ENCODE results near the gene CLIP2.

DNA sequence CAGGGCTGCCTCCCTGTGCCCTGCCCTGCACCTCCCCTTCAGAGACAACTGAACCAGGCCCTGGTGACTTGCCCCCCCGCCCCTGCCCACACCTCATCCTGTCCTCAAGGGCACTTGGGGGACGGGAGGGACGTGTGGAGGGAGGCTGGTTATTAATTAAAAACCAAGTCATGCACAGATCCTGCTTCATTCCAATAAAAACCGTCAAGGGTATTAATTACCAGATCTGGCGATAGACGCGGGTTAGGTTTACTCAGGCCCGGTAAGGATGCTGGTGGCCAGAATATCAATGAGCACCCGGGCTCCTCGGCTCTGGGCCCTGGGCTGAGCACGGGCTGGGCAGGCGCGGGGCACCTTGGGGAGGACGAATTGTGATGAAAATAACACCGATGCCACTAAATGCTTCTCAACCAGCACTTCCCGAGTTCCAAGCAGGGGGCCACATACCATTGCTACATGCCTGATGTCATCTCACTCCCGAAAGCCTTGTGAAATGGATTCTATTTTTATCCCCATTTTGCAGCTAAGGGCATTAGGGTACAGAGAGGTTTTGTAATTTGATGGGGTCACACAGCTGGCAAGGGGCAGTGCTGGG lies 140.0 kb downstream of the CLIP2 start:
- TF ChIP-seq, protein P1, sequence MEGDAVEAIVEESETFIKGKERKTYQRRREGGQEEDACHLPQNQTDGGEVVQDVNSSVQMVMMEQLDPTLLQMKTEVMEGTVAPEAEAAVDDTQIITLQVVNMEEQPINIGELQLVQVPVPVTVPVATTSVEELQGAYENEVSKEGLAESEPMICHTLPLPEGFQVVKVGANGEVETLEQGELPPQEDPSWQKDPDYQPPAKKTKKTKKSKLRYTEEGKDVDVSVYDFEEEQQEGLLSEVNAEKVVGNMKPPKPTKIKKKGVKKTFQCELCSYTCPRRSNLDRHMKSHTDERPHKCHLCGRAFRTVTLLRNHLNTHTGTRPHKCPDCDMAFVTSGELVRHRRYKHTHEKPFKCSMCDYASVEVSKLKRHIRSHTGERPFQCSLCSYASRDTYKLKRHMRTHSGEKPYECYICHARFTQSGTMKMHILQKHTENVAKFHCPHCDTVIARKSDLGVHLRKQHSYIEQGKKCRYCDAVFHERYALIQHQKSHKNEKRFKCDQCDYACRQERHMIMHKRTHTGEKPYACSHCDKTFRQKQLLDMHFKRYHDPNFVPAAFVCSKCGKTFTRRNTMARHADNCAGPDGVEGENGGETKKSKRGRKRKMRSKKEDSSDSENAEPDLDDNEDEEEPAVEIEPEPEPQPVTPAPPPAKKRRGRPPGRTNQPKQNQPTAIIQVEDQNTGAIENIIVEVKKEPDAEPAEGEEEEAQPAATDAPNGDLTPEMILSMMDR (conservative IDR thresholded peaks at IDR 0.05; ENCODE audit: low read length): no peak
- no peak for TF ChIP-seq EZH2phosphoT487 (IDR thresholded peaks at IDR 0.05; ENCODE audit: borderline replicate concordance)

Measured in Loucy (cell line).